T-helper 1 cell (primary cell): ENCODE results near the gene RGS10.
A peak's percentile ranks its signal among the peaks of the same experiment; 100 is the strongest.
"Not testable (repeated sequence)": the region's sequence is repeated elsewhere in the genome, so short reads cannot be mapped to it uniquely, and the experiment has no call there.

ENCODE experiments used
- DNase-seq, 5 donors: peaks; one replicate each; pipeline ENCODE4 v3.0.0-alpha.2; 2012 to 2020

RGS10 gene

GRCh38 chr10:119538632-119539358 lies 3.7 kb downstream of the RGS10 start:
- peak in 1 of 5 donors; percentile 36 for DNase-seq

DNA sequence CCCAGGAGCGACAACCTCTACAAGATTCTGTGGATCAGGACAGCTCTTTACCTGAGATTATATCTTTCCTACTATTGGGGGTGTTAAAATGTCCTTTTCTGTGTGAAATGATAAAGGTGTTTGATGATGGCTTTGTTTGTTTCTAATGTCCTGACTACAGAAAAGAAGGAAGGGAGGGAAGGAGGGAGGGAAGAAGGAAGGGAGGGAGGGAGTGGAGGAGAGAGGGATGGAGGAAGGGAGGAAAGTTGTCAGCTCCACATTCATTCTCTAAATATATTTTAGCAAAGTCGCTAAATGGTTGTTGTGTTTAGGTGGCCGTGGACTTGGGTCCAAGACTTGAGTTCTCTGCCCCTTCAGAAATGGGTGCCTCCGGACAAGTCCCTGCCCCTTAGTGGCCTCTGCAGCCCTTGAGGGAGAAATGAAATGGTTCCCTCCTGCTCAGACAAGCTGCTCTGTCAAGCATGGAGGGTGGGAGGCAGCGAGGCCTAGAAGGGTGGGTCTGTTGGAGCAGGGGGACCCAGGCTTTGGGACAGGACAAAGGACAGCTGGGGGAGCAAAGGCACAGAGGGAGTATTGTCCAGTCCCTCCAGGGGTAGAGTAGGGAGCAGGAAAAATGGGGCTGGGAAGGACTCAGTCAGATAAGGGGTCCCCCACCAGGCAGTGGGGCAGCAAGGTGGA lies 4.4 kb downstream of the RGS10 start:
- DNase-seq = no peak

DNA sequence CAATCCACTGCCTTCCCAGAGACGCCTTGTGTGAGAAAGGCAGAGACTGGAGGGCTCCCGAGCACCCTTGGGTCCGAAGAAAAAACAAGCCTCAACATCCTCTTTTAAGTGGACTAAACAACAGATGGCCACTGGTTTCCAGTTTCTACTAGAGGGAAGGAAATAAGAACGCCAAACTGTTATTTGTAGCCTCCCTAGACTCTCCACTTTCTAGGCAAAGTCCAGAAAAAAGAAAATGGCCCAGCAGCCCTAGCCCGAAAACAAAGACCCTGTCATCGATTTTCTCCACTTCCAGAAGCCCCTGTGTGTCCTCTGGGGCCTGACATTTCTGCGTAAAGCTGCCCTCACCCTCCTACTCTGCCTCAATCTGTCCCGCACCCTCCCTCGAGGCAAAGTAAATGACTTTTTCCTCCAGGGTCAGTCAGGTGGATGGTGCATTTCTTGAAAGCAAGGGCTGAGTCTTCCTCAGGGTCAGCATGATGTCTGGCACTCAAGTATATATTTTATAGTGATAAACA lies 6.0 kb downstream of the RGS10 start:
- DNase-seq = no peak

DNA sequence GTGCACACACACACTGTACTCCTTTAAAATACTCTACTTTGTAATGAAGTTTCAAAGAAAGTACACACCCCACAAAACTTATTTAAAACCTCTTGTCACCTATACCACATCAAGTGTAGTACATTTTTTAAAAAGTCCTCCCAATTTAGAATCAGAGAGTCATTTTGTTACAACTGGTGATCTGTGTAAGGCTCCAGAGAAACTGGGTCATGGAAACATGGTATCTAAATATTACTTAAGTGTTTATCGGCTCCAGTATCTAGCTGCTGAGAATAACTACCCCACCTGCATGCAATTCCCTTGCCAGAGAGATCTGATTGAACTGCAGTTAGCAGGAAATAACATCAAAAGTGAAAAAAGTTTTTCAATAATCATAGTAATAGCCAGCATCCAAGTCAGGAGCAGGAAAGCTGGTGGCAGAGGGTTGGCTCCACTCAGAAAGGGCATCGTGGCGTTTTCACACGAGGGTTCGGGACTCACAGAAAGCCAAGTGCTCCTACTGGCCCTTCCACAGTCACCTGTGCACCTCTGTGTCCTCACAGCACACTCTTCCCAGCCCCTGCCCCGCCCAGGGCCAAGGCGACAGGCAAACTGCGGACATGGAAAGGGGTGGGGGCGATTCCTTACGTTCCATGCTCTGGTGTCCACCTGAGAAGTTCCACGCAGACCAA lies 6.5 kb downstream of the RGS10 start:
- no peak for DNase-seq

DNA sequence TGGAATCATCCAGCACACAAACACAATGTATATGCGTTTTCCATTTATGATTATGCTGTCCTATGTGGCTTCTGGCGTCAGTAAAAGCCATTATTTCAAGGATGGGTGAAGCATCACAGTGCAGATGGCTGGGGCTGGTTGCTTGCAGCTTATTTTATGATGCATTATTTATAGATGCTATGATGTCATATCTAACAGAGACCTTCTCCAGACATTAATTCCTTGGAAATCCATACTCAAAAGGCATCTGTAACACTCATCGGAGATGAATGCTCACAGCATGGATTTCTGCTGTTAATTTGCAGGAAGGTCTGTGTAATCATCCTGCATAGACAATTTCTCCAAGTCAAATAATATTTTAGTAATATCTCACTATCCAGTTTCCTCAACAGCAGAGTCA lies 7.2 kb downstream of the RGS10 start:
- DNase-seq = no peak

GRCh38 chr10:119533473-119533872 lies 9.0 kb downstream of the RGS10 start:
- DNase-seq = no peak

DNA sequence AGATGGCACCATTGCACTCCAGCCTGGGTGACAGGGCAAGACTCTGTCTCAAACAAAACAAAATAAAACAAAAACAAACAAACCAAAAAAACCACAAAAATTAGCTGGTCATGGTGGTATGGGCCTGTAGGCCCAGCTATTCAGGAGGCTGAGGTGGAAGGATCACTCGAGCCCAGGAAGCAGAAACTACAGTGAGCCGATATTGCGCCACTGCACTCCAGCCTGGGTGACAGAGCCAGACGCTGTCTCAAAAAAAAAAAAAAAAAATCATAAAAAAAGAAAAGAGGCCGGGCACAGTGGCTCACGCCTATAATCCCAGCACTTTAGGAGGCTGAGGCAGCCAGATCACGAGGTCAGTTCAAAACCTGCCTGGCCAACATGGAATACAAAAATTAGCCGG lies 9.7 kb downstream of the RGS10 start:
- DNase-seq = not testable (repeated sequence)

GRCh38 chr10:119532251-119532650 lies 10.3 kb downstream of the RGS10 start:
- DNase-seq = not testable (repeated sequence)

DNA sequence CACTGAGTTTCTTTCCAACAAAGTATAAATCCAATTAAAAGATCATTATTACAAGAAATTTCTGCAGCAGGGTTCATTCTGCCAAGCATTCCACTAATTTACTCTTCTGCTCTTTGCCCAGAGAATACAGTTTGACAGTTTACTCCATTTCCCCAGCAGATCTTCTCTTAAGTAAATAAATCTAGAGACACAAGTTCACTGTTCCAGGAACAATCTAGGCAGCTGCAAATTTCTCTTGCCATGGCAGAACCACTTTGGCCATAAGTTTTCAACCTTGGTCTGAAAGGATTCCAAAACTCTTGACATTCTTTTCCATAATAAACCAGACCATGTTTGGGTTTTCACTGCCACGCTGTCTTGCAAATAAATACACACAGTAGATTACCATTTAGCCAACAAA lies 11.5 kb downstream of the RGS10 start:
- no peak for DNase-seq

- DNase-seq = not testable (repeated sequence)
Observed at GRCh38 chr10:119528663-119529237, 13.8 kb downstream of the RGS10 start.

GRCh38 chr10:119526621-119527592 lies 15.6 kb downstream of the RGS10 start:
- DNase-seq = no peak

DNA sequence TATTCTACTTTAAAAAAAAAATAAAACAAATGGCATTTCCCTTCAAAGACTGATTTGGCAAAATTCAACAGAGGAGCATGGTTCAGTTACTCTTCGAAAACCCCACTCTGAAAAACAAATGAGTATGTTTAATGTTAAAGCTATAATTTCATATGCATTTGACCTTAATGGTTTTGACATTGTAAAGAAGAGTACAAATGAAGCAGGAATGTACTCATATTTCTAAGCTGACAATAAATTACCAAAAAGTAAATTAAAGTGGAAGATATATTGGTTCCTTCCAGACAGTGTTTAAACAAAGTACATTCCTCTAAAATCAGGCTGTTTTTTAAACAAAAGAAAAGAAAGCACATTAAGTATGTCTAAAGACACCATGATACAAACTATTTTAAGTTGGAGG lies 16.4 kb downstream of the RGS10 start:
- no peak for DNase-seq

- no peak for DNase-seq
Observed at GRCh38 chr10:119525116-119525515, 17.4 kb downstream of the RGS10 start.

- no peak for DNase-seq
Observed at GRCh38 chr10:119524720-119525070, 17.8 kb downstream of the RGS10 start.

DNA sequence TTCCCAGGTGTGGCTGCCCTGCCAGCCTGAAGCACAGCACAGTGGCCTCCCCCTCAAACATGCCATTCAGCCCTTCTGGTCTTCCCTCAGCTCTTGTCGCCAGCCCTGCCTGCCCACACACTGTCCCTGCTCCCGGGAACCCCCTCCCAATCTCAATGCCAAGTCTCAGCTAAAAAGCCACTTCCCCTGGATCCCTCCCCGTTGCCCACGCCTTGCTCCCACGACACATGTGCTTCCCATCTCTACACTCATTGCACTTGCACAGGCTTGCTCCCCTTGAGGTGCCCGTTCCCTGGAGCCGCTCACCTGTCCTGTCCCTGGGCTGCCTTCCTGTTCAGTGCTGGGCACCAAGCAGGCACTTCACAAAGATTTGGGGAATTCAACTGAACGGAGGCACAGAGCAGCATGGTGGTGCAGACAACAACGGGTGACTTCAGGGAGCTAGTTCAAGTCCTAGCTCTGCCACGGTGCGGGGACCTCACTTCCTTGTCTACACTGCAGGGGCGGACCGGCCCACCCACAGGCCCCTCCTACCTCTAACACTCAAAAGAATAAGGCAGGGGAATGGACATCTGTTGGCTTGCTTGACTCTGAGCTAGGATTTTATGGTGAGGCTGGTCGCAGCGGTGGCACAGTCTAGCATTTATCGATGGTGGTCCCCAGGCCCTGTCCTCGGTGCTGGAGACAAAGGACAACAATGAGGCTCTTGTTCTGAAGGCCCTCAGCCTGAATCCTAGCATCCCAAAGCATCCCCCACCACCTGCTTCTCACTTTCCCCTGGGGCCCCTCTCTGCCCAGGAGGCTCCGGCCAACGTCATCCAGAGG lies 18.4 kb downstream of the RGS10 start:
- no peak for DNase-seq

DNA sequence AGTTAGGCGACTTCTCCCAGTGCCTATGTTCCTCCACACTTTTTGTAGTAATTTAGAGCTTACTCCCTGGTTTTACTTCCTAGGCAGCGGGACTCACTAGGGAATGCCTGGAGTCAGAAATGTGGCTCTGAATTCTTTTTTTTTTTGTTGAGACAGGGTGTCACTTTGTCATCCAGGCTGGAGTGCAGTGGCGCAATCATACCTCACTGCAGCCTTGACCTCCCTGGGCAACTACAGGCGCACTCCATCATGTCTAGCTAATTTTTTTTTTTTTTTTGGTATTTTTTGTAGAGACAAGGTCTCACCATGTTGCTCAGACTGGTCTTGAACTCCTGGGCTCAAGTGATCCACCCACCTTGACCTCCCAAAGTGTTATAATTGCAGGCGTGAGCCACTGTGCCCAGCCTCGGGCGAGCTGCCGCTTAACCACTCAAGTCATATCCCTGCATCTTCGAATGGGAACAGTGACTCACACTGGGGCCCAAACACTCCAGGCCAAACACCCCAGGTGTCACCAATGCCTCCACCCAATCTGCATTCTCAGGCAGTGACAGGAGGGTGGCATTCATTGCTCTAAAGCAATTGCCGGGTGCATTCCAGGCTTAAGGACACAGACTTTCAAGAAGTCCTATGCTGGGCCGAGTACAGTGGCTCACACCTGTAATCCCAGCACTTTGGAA lies 19.6 kb downstream of the RGS10 start:
- no peak for DNase-seq

- no peak for DNase-seq
Observed at GRCh38 chr10:119521443-119522204, 20.9 kb downstream of the RGS10 start.

DNA sequence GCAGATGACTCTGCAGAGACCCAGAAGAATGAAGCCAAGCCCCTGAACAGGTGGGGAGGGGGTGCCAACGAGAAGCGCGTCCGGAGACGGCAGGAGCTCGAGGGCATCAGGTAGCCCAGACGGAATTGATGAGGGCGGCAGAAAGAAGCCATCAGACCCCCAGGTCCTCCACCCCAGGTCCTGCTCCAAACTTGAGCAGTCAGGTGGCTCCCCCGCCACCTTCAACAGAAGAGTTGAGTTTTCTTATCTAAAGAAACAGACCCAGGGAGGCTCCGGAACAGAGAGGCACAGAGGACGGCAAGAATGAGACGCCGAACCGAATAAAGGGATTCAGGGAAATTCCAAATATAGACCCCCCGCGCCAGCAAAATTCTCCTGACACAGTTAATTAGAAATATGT lies 22.2 kb downstream of the RGS10 start:
- DNase-seq = no peak

GRCh38 chr10:119518936-119519335 lies 23.6 kb downstream of the RGS10 start:
- DNase-seq = no peak

DNA sequence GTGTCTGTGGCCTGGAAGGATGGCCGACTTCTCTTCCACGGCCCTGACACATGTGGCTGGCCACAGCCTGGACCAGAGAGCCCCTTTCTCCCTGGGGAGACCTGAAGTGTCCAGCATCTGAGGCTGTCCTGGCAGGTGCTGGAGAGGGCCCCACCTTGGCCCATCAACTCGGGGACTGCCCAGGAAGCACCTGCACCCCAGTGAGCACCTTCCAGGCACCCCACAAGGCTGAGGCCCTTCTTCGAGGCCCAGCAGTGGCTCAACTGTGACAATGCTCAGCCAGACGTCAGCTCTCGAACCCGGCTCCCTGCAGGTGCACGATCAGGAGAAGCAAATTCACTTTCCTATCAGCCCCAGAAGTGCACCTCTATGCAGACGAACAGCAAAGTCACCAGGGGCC lies 24.3 kb downstream of the RGS10 start:
- DNase-seq = no peak
